Measurements from ENCODE around the gene XRCC4. TPM values are rescaled to one million over a fixed set of nuclear protein-coding genes. Genes with fewer than 3 reads are reported as not detected.

The XRCC4 gene
- total RNA-seq, 1 experiment from 2014 or later: 12.2 TPM

GRCh38 chr5:83270311-83270710 lies 193.0 kb downstream of the XRCC4 start:
- Histone ChIP-seq H3K4me3 (ENCODE audit: insufficient read depth, low read depth, low read length) (no peak overlapping the region), H3K27me3 (ENCODE audit: control insufficient read depth, insufficient read depth, low read length) (no peaks in the 10 kb centered on the region), H3K36me3 (replicated peaks; ENCODE audit: control insufficient read depth, insufficient read depth, low read length) (no peaks in the 10 kb centered on the region)
- no peak for DNase-seq

GRCh38 chr5:83277154-83277553 lies 199.8 kb downstream of the XRCC4 start:
- no peaks in the 10 kb centered on the region for H3K27me3 ChIP-seq (ENCODE audit: control insufficient read depth, insufficient read depth, low read length)
- H3K36me3 ChIP-seq (replicated peaks; ENCODE audit: control insufficient read depth, insufficient read depth, low read length): no peaks in the 10 kb centered on the region
- no peak for DNase-seq

GRCh38 chr5:83277953-83278352 lies 200.6 kb downstream of the XRCC4 start:
- Histone ChIP-seq H3K36me3 (replicated peaks; ENCODE audit: control insufficient read depth, insufficient read depth, low read length) (no peaks in the 10 kb centered on the region), H3K4me3 (ENCODE audit: insufficient read depth, low read depth, low read length) (no peak overlapping the region), H3K27me3 (ENCODE audit: control insufficient read depth, insufficient read depth, low read length) (no peaks in the 10 kb centered on the region)
- no peak for DNase-seq

More at GRCh38 chr5:83277154-83277553, 199.8 kb downstream of the XRCC4 start:
- no peak overlapping the region for H3K4me3 ChIP-seq (ENCODE audit: insufficient read depth, low read depth, low read length)

- H3K4me3 ChIP-seq (ENCODE audit: insufficient read depth, low read depth, low read length): no peak overlapping the region
- H3K27me3 ChIP-seq (ENCODE audit: control insufficient read depth, insufficient read depth, low read length): no peaks in the 10 kb centered on the region
- DNase-seq: no peak
- no peaks in the 10 kb centered on the region for H3K36me3 ChIP-seq (replicated peaks; ENCODE audit: control insufficient read depth, insufficient read depth, low read length)
Observed at GRCh38 chr5:83281176-83281575, 203.8 kb downstream of the XRCC4 start.

GRCh38 chr5:83281658-83282057 lies 204.3 kb downstream of the XRCC4 start:
- H3K27me3 ChIP-seq (ENCODE audit: control insufficient read depth, insufficient read depth, low read length): no peaks in the 10 kb centered on the region
- H3K4me3 ChIP-seq (ENCODE audit: insufficient read depth, low read depth, low read length): no peak overlapping the region
- DNase-seq: no peak

GRCh38 chr5:83283761-83284160 lies 206.4 kb downstream of the XRCC4 start:
- no peaks in the 10 kb centered on the region for H3K36me3 ChIP-seq (replicated peaks; ENCODE audit: control insufficient read depth, insufficient read depth, low read length)
- no peak for DNase-seq
- no peak overlapping the region for H3K4me3 ChIP-seq (ENCODE audit: insufficient read depth, low read depth, low read length)
- H3K27me3 ChIP-seq (ENCODE audit: control insufficient read depth, insufficient read depth, low read length): no peaks in the 10 kb centered on the region

More at GRCh38 chr5:83281658-83282057, 204.3 kb downstream of the XRCC4 start:
- H3K36me3 ChIP-seq (replicated peaks; ENCODE audit: control insufficient read depth, insufficient read depth, low read length): no peaks in the 10 kb centered on the region

GRCh38 chr5:83285661-83286398 lies 208.5 kb downstream of the XRCC4 start:
- Histone ChIP-seq H3K36me3 (replicated peaks; ENCODE audit: control insufficient read depth, insufficient read depth, low read length) (no peaks in the 10 kb centered on the region), H3K4me3 (ENCODE audit: insufficient read depth, low read depth, low read length) (no peak overlapping the region), H3K27me3 (ENCODE audit: control insufficient read depth, insufficient read depth, low read length) (no peaks in the 10 kb centered on the region)
- DNase-seq: no peak

- Histone ChIP-seq H3K36me3 (replicated peaks; ENCODE audit: control insufficient read depth, insufficient read depth, low read length) (no peaks in the 10 kb centered on the region), H3K27me3 (ENCODE audit: control insufficient read depth, insufficient read depth, low read length) (no peaks in the 10 kb centered on the region), H3K4me3 (ENCODE audit: insufficient read depth, low read depth, low read length) (no peak overlapping the region)
- DNase-seq: no peak
Observed at GRCh38 chr5:83294246-83294645, 216.9 kb downstream of the XRCC4 start.

GRCh38 chr5:83299353-83299752 lies 222.0 kb downstream of the XRCC4 start:
- no peaks in the 10 kb centered on the region for H3K27me3 ChIP-seq (ENCODE audit: control insufficient read depth, insufficient read depth, low read length)
- no peaks in the 10 kb centered on the region for H3K36me3 ChIP-seq (replicated peaks; ENCODE audit: control insufficient read depth, insufficient read depth, low read length)
- DNase-seq: no peak
- H3K4me3 ChIP-seq (ENCODE audit: insufficient read depth, low read depth, low read length): no peak overlapping the region

GRCh38 chr5:83306572-83307241 lies 229.4 kb downstream of the XRCC4 start:
- DNase-seq: no peak
- Histone ChIP-seq H3K4me3 (ENCODE audit: insufficient read depth, low read depth, low read length) (no peak overlapping the region), H3K36me3 (replicated peaks; ENCODE audit: control insufficient read depth, insufficient read depth, low read length) (no peaks in the 10 kb centered on the region), H3K27me3 (ENCODE audit: control insufficient read depth, insufficient read depth, low read length) (no peaks in the 10 kb centered on the region)

GRCh38 chr5:83312663-83313062 lies 235.3 kb downstream of the XRCC4 start:
- H3K27me3 ChIP-seq (ENCODE audit: control insufficient read depth, insufficient read depth, low read length): no peaks in the 10 kb centered on the region
- no peak overlapping the region for H3K4me3 ChIP-seq (ENCODE audit: insufficient read depth, low read depth, low read length)
- no peak for DNase-seq
- H3K36me3 ChIP-seq (replicated peaks; ENCODE audit: control insufficient read depth, insufficient read depth, low read length): no peaks in the 10 kb centered on the region

GRCh38 chr5:83313436-83313835 lies 236.1 kb downstream of the XRCC4 start:
- Histone ChIP-seq H3K27me3 (ENCODE audit: control insufficient read depth, insufficient read depth, low read length) (no peaks in the 10 kb centered on the region), H3K36me3 (replicated peaks; ENCODE audit: control insufficient read depth, insufficient read depth, low read length) (no peaks in the 10 kb centered on the region), H3K4me3 (ENCODE audit: insufficient read depth, low read depth, low read length) (no peak overlapping the region)
- no peak for DNase-seq

- DNase-seq: no peak
- Histone ChIP-seq H3K4me3 (ENCODE audit: insufficient read depth, low read depth, low read length) (no peak overlapping the region), H3K27me3 (ENCODE audit: control insufficient read depth, insufficient read depth, low read length) (no peaks in the 10 kb centered on the region), H3K36me3 (replicated peaks; ENCODE audit: control insufficient read depth, insufficient read depth, low read length) (no peaks in the 10 kb centered on the region)
Observed at GRCh38 chr5:83321483-83322055, 244.2 kb downstream of the XRCC4 start.

- Histone ChIP-seq H3K4me3 (ENCODE audit: insufficient read depth, low read depth, low read length) (no peak overlapping the region), H3K36me3 (replicated peaks; ENCODE audit: control insufficient read depth, insufficient read depth, low read length) (no peaks in the 10 kb centered on the region), H3K27me3 (ENCODE audit: control insufficient read depth, insufficient read depth, low read length) (no peaks in the 10 kb centered on the region)
- DNase-seq: no peak
Observed at GRCh38 chr5:83322273-83322924, 245.1 kb downstream of the XRCC4 start.

Data from H7 (cell line).